Measurements from ENCODE around the gene PCA3. TPM values are rescaled to one million over a fixed set of nuclear protein-coding genes. Genes with fewer than 3 reads are reported as not detected.

The PCA3 gene
- total and polyA plus RNA-seq, 10 donors, result 0.27 to 0.35 TPM; not detected in 8

DNA sequence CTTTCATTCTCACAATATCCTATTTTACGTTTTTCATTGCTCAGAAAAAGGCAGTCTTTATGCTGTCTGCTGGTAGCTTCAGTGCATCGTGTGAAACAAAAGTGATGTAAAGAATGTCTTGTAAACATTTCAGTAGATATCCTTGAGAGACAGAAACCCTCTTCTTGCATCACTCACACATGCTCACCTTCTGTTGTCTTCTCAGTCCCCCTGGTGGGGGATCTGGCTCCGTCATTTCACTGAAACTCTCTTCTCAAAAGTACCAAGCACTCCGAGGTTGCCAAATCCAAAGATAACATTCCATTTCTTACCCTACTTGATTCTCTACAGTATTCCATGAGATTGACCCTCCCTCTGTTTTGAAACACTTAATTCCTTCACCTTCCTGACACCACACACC, 46.1 kb upstream of the PCA3 start:
- DNase-seq, result no peak
- intact Hi-C loops (cut with DNase I; ENCODE audit: low total_unique reads), result no loop called here
- H3K27me3 ChIP-seq (replicated peaks in 1 of 7), result no peaks in the 10 kb centered on the region
- H3K36me3 ChIP-seq, result no peaks in the 10 kb centered on the region
- no peaks in the 10 kb centered on the region for H3K9me3 ChIP-seq
- H3K4me1 ChIP-seq, result peaks cover 0 to 18% (median 3%) of the 10 kb centered on the region in 6 donors
- no peak overlapping the region for H3K4me3 ChIP-seq
- WGBS, 5 donors, result 78 to 87% (median 84%) methylated on average over 4 of the region's 4 CpGs
- H3K27ac ChIP-seq, result no peak overlapping the region
- TF ChIP-seq POLR2AphosphoS5 (IDR thresholded peaks at IDR 0.05) (no peak), POLR2A (IDR thresholded peaks at IDR 0.05) (no peak)
- TF ChIP-seq, protein P1, sequence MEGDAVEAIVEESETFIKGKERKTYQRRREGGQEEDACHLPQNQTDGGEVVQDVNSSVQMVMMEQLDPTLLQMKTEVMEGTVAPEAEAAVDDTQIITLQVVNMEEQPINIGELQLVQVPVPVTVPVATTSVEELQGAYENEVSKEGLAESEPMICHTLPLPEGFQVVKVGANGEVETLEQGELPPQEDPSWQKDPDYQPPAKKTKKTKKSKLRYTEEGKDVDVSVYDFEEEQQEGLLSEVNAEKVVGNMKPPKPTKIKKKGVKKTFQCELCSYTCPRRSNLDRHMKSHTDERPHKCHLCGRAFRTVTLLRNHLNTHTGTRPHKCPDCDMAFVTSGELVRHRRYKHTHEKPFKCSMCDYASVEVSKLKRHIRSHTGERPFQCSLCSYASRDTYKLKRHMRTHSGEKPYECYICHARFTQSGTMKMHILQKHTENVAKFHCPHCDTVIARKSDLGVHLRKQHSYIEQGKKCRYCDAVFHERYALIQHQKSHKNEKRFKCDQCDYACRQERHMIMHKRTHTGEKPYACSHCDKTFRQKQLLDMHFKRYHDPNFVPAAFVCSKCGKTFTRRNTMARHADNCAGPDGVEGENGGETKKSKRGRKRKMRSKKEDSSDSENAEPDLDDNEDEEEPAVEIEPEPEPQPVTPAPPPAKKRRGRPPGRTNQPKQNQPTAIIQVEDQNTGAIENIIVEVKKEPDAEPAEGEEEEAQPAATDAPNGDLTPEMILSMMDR (IDR thresholded peaks at IDR 0.05 in 8 of 11, conservative IDR thresholded peaks at IDR 0.05 in 3 of 11), result no peak

DNA sequence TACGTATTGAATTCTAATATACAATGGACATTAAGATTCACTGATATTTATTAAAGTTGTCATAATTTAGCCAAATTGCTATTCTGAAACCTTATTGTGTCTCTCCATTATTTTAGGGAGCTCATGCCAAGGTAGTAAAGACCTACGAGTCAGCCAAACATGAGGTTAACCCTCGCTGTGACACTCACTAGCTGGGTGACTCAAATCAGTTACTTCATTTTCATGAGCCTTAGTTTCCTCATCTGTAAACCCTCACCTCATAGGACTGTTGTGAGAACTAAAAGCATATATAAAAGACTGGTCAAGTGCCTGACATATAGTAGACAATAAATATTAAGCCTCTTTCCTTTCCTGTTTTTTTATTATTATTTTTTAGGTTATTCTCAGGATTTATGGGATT, 44.0 kb upstream of the PCA3 start:
- intact Hi-C loops (cut with DNase I; ENCODE audit: low total_unique reads), result no loop called here
- H3K4me1 ChIP-seq, result peaks cover 0 to 10% (median 0%) of the 10 kb centered on the region in 6 donors
- no peaks in the 10 kb centered on the region for H3K36me3 ChIP-seq
- no peak overlapping the region for H3K4me3 ChIP-seq
- TF ChIP-seq, protein P1 (IDR thresholded peaks at IDR 0.05 in 8 of 11, conservative IDR thresholded peaks at IDR 0.05 in 3 of 11), result no peak
- TF ChIP-seq POLR2AphosphoS5 (IDR thresholded peaks at IDR 0.05) (no peak), POLR2A (IDR thresholded peaks at IDR 0.05) (no peak)
- peaks cover 0 to 15% (median 0%) of the 10 kb centered on the region in 7 donors for H3K27me3 ChIP-seq (replicated peaks in 1 of 7)
- H3K27ac ChIP-seq, result no peak overlapping the region
- H3K9me3 ChIP-seq, result no peaks in the 10 kb centered on the region
- DNase-seq, result no peak
- WGBS, 5 donors, result 66 to 73% (median 67%) methylated on average over 3 of the region's 3 CpGs

DNA sequence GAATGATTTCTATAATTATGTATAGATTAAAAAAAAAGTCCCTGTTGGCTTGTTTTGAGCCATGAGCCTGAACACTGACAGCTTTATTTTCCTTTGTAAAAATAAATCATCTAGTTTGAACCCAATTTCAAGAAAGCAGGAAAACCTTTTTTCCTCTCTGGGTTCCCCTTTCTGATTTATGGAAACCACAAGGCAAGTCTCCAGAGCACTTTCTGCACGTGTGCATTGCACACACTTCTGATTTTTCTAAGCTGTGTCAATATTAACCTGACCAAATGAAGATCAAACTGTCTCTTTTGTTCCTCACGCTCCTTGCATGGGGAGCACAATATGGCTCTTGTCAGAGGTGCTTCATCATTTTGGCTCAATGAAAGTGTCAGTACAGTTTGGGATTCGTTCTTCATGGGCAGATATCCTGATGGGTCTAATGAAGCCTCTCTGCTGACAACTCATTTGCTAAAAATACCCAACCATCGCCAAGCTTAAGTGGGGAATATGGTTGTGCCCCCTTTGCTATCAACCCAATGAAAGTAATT, 39.2 kb upstream of the PCA3 start:
- Histone ChIP-seq H3K4me3 (no peak overlapping the region), H3K9me3 (no peaks in the 10 kb centered on the region), H3K27me3 (replicated peaks in 1 of 7) (peaks cover 0 to 18% (median 0%) of the 10 kb centered on the region in 7 donors), H3K4me1 (no peaks in the 10 kb centered on the region), H3K27ac (no peak overlapping the region), H3K36me3 (no peaks in the 10 kb centered on the region)
- DNase-seq, result no peak
- TF ChIP-seq POLR2A (IDR thresholded peaks at IDR 0.05) (no peak), POLR2AphosphoS5 (IDR thresholded peaks at IDR 0.05) (no peak)
- TF ChIP-seq, protein P1 (IDR thresholded peaks at IDR 0.05 in 8 of 11, conservative IDR thresholded peaks at IDR 0.05 in 3 of 11), result no peak
- WGBS, 5 donors, result 12 to 28% (median 20%) methylated on average over 4 of the region's 4 CpGs
- intact Hi-C loops (cut with DNase I; ENCODE audit: low total_unique reads), result no loop called here

DNA sequence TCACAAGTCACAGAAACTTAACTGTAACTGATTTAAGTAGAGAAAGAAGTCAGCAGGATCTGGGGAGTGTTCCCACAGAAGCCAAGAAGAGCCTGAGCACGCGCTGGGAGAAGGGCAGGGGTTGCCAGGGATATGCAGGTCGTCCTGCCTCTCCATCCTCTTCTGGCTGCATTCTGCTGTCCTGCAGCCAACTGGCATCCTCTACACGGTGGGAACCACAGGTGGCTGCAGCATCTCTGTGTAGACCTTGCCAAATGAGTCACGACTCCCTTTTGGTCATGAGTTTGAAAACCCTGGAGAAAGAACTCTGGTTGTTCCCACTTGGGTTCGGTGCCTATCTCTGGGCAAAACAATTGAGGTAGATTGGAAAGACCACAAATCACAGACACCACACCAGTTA, 38.4 kb upstream of the PCA3 start:
- Histone ChIP-seq H3K36me3 (no peaks in the 10 kb centered on the region), H3K27ac (no peak overlapping the region), H3K9me3 (no peaks in the 10 kb centered on the region), H3K27me3 (replicated peaks in 1 of 7) (peaks cover 0 to 18% (median 0%) of the 10 kb centered on the region in 7 donors), H3K4me1 (no peaks in the 10 kb centered on the region), H3K4me3 (no peak overlapping the region)
- no peak for TF ChIP-seq POLR2A (IDR thresholded peaks at IDR 0.05)
- TF ChIP-seq, protein P1 (IDR thresholded peaks at IDR 0.05 in 8 of 11, conservative IDR thresholded peaks at IDR 0.05 in 3 of 11), result no peak
- no peak for TF ChIP-seq POLR2AphosphoS5 (IDR thresholded peaks at IDR 0.05)
- no peak for DNase-seq
- 62 to 84% (median 73%) methylated on average over 6 of the region's 6 CpGs for WGBS, 5 donors
- intact Hi-C loops (cut with DNase I; ENCODE audit: low total_unique reads), result no loop called here
